HepG2 (cell line): ENCODE results near the gene AGTRAP. TPM values are rescaled to one million over a fixed set of nuclear protein-coding genes. Genes with fewer than 3 reads are reported as not detected.
A peak's percentile ranks its signal among the peaks of the same experiment; 100 is the strongest.

Source experiments
- ATAC-seq: fragments of 200-7000 bp; cut with Tn5 transposase; 3 replicates; pipeline ENCODE4 v1.9.1; 2020; ENCODE audit warnings: mild to moderate bottlenecking, moderate library complexity
- BruUV-seq: library from RNA; stranded (reverse); fragments of 400-500 nt; replicated peaks from 2 replicates; lab custom pipeline; 2021; lab: Mats Ljungman, UMichigan
- CTCF ChIA-PET: fragments of 300-600 bp; formaldehyde crosslinking; extraction: SDS; loops from one replicate; lab custom pipeline; 2021; ENCODE audit warnings: low total read pairs, inconsistent platforms, low intra/inter-chr PET ratio; lab: Yijun Ruan, JAX
- POLR2A ChIA-PET: fragments of 350-600 bp; sonication (Branson Sonifier 250); formaldehyde crosslinking; loops from one replicate; lab custom pipeline; 2020; ENCODE audit warnings: antibody characterized with exemption, inconsistent platforms; lab: Yijun Ruan, JAX
- DNase-seq: peaks from one replicate; pipeline ENCODE4 v3.0.0-alpha.2; 2015; ENCODE audit warnings: low spot score
- FAIRE-seq: peaks from 3 replicates; lab custom pipeline; 2011; peaks lifted over from hg19 to GRCh38; lab: Jason Lieb, UNC
- H2AFZ ChIP-seq: one replicate; pipeline ENCODE4 v1.6.1; 2011; ENCODE audit warnings: low read length, inconsistent platforms
- H3K27ac ChIP-seq: fragments of 300-600 bp; 3 replicates; pipeline ENCODE4 v1.8.0; 2011; ENCODE audit warnings: mixed run types, mild to moderate bottlenecking, mixed read lengths, low read length, inconsistent platforms; ENCODE audit not compliant: insufficient read depth; ENCODE audit errors: extremely low read length
- H3K27me3 ChIP-seq, 2 experiments: fragments of 200-600 bp in 1 of 2; 2 replicates in 1 of 2; 3 replicates in 1 of 2; pipeline versions ENCODE4 v1.6.0 to v1.8.0; 2011; ENCODE audit warnings: low read length in 2 of 2, mild to moderate bottlenecking in 2 of 2, moderate library complexity in 2 of 2, inconsistent platforms in 1 of 2; ENCODE audit not compliant: insufficient read depth in 2 of 2, control insufficient read depth in 1 of 2
- H3K36me3 ChIP-seq, 2 experiments: fragments of 200-600 bp in 1 of 2; replicated peaks in 1 of 2; 2 replicates in 1 of 2; 3 replicates in 1 of 2; pipeline versions ENCODE4 v1.5.1 to v1.8.0; 2011; ENCODE audit warnings: low read length in 2 of 2, inconsistent platforms in 1 of 2; ENCODE audit not compliant: insufficient read depth in 2 of 2, control insufficient read depth in 1 of 2
- H3K4me1 ChIP-seq: 2 replicates; pipeline ENCODE4 v1.5.1; 2012; ENCODE audit warnings: low read length, inconsistent platforms; ENCODE audit not compliant: insufficient read depth
- H3K4me2 ChIP-seq: 2 replicates; pipeline ENCODE4 v1.6.0; 2011; ENCODE audit warnings: low read depth, low read length, inconsistent platforms
- H3K4me3 ChIP-seq, 3 experiments: fragments of 200-600 bp in 1 of 3; sonication (generic), shearing (Covaris generic) in 1 of 3; replicated peaks in 1 of 3; 2 replicates each; pipeline ENCODE4 v1.5.1; 2011 to 2016; ENCODE audit warnings: low read length in 3 of 3, inconsistent platforms in 2 of 3, low read depth in 2 of 3, mild to moderate bottlenecking in 2 of 3, control low read depth in 1 of 3, mixed read lengths in 1 of 3; ENCODE audit not compliant: insufficient read depth in 1 of 3
- H3K79me2 ChIP-seq: one replicate; pipeline ENCODE4 v1.6.1; 2011; ENCODE audit warnings: low read length, inconsistent platforms; ENCODE audit not compliant: insufficient read depth
- H3K9ac ChIP-seq: 2 replicates; pipeline ENCODE4 v1.6.0; 2011; ENCODE audit warnings: mild to moderate bottlenecking, low read depth, low read length, inconsistent platforms; ENCODE audit not compliant: insufficient read depth
- H3K9me3 ChIP-seq: 2 replicates; pipeline ENCODE4 v1.5.1; 2012; ENCODE audit warnings: mild to moderate bottlenecking, low read length
- H4K20me1 ChIP-seq: 2 replicates; pipeline ENCODE4 v1.6.0; 2011; ENCODE audit warnings: inconsistent platforms, mild to moderate bottlenecking, low read length, moderate library complexity; ENCODE audit not compliant: insufficient read depth
- MAF1 ChIP-seq: sonication (generic); formaldehyde crosslinking; IDR thresholded peaks from 2 replicates; pipeline ENCODE4 v1.5.0; 2020; ENCODE audit warnings: missing genetic modification reagents, borderline replicate concordance
- MEF2D ChIP-seq: sonication (generic); formaldehyde crosslinking; IDR thresholded peaks from 2 replicates; pipeline ENCODE4 v1.5.1; 2020; ENCODE audit warnings: mild to moderate bottlenecking, missing genetic modification reagents
- NRL ChIP-seq: sonication (generic); formaldehyde crosslinking; IDR thresholded peaks from 2 replicates; pipeline ENCODE4 v1.5.0; 2020; ENCODE audit warnings: missing genetic modification reagents, mild to moderate bottlenecking, moderate library complexity, borderline replicate concordance
- SAFB2 ChIP-seq: sonication (generic); formaldehyde crosslinking; IDR thresholded peaks from 2 replicates; pipeline ENCODE4 v1.5.1; 2020; ENCODE audit warnings: missing genetic modification reagents, low read depth, mild to moderate bottlenecking, borderline replicate concordance
- U2AF1 ChIP-seq: fragments of 200-400 bp; formaldehyde crosslinking; optimal IDR thresholded peaks from 2 replicates; pipeline ENCODE3; 2017; ENCODE audit warnings: mild to moderate bottlenecking, low read depth, low read length
- ZFX ChIP-seq: sonication (generic); formaldehyde crosslinking; IDR thresholded peaks from 2 replicates; pipeline ENCODE4 v1.4.0; 2020; ENCODE audit warnings: mild to moderate bottlenecking, low read depth, missing genetic modification reagents, moderate library complexity
- ZNF263 ChIP-seq: sonication (generic); formaldehyde crosslinking; IDR thresholded peaks from 2 replicates; pipeline ENCODE4 v1.4.0; 2020; ENCODE audit warnings: missing genetic modification reagents
- ZNF530 ChIP-seq: sonication (generic); formaldehyde crosslinking; IDR thresholded peaks from 2 replicates; pipeline ENCODE4 v1.5.0; 2020; ENCODE audit warnings: low read depth, mild to moderate bottlenecking, missing genetic modification reagents
- WGBS: methylation state at CpG from one replicate; pipeline ENCODE4 v1.1.6; 2017; ENCODE audit warnings: low lambda C conversion rate; 5-methylcytosine and 5-hydroxymethylcytosine counted together
- in situ Hi-C: cut with HindIII; loops from 2 replicates; pipeline ENCODE4 v1.10.0; 2017; ENCODE audit warnings: low pct_unique_long_range_greater_than_20kb; ENCODE audit not compliant: extremely low pct_ligation_motif_present
- intact Hi-C: fragments of 100-400 bp; cut with micrococcal nuclease; formaldehyde crosslinking; loops from one replicate; pipeline ENCODE4 v1.10.0; 2022; ENCODE audit not compliant: unreplicated experiment
- polyA plus RNA-seq, 8 experiments: library from polyadenylated mRNA; depleted of rRNA in 3 of 8; stranded (reverse) in 7 of 8; unstranded in 1 of 8; fragments of >200 nt; fragmentation: Illumina TruSeq in 4 of 8; extraction: Trizol in 4 of 8; gene quantifications; 2 replicates each; pipeline versions ENCODE4 v1.2.1 to v1.2.3, GENCODE V29; 2011 to 2016; ENCODE audit warnings: low read depth in 4 of 8, missing spikeins in 1 of 8, mixed read lengths in 1 of 8; ENCODE audit not compliant: insufficient read depth in 1 of 8
- total RNA-seq, 5 experiments: library from RNA; depleted of rRNA; stranded (reverse); fragments of >200 nt; fragmentation: Illumina TruSeq; extraction: Trizol; gene quantifications; 2 replicates each; pipeline ENCODE4 v1.2.3, GENCODE V29; 2016; ENCODE audit warnings: low read depth in 1 of 5
- TF ChIP-seq, protein P1 (sequence below): sonication (generic); formaldehyde crosslinking; IDR thresholded peaks from 2 replicates; pipeline ENCODE4 v1.4.0; 2020; ENCODE audit warnings: missing genetic modification reagents, mild to moderate bottlenecking, borderline replicate concordance
- TF ChIP-seq, protein P2 (sequence below): sonication (generic); IDR thresholded peaks from 2 replicates; pipeline ENCODE4 v1.6.1; 2016; ENCODE audit warnings: low read depth, borderline replicate concordance
- TF ChIP-seq, protein P3 (sequence below): IDR thresholded peaks from 2 replicates; pipeline ENCODE4 v1.6.1; 2016; ENCODE audit warnings: mild to moderate bottlenecking, missing biosample characterization, missing genetic modification reagents
- TF ChIP-seq, protein P4 (sequence below): sonication (generic); formaldehyde crosslinking; IDR thresholded peaks from 2 replicates; pipeline ENCODE4 v1.4.0; 2020; ENCODE audit warnings: mild to moderate bottlenecking, missing genetic modification reagents, borderline replicate concordance

The AGTRAP gene
- total and polyA plus RNA-seq, 2 of the 13 experiments (the other 11 are each of a cell fraction or from before 2014, with no cell fraction given), result 28.3 to 32.0 TPM

DNA sequence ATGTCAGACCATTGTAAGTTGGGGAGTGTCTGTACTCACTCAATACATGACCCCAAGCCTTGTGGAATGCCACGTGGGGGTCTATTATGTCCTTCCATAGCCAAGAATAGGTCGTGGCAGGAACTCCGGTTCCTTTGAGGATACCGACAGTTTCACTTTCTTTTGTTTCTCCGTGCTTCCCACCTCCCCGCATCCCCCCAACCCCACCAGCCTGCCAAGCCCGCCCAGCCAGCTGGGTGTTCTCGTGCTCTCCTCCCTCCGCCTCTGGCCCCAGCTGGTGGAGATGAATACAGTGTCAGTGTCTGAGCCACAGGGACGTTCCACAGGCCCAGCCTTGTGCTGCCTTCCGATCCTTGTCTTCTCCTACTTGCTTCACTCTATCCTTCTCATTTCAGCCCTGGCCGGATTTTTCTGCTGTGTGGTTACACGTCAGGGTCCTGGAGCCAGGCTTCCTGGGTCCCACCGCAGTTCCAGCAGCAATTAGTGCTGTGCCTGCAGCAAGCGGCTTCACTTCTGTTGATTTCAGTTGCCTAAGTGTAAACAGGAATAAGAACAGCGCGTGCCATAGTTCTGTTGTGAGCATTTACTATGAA, 4.1 kb upstream of the AGTRAP start:
- no peak overlapping the region for H2AFZ ChIP-seq
- POLR2A ChIA-PET, result no interaction called here
- BruUV-seq, result no TSS peak
- H3K9me3 ChIP-seq, result no peaks in the 10 kb centered on the region
- in situ Hi-C loops (no loop called here), intact Hi-C loops (no loop called here)
- peaks cover 0 to 6% of the 10 kb centered on the region in 2 experiments; a peak in 2 of 5 replicates for H3K27me3 ChIP-seq
- peak overlapping the region in 1 of 3 experiments; percentile 38; a peak in 1 of 6 replicates for H3K4me3 ChIP-seq
- no peak overlapping the region for H3K27ac ChIP-seq
- peak; percentile 13 for DNase-seq
- CTCF ChIA-PET, result no interaction called here
- H4K20me1 ChIP-seq, result no peaks in the 10 kb centered on the region
- no peaks in the 10 kb centered on the region for H3K36me3 ChIP-seq
- FAIRE-seq, result no peak
- peaks cover 48% of the 10 kb centered on the region for H3K4me1 ChIP-seq
- no peaks in the 10 kb centered on the region for H3K79me2 ChIP-seq
- H3K9ac ChIP-seq, result no peak overlapping the region
- 0 out of 3 replicates have a peak, but pooled peaks have one; percentile 10 for ATAC-seq
- TF ChIP-seq ZNF263 (CRISPR knock-in tag), result no peak
- TF ChIP-seq, protein P1, sequence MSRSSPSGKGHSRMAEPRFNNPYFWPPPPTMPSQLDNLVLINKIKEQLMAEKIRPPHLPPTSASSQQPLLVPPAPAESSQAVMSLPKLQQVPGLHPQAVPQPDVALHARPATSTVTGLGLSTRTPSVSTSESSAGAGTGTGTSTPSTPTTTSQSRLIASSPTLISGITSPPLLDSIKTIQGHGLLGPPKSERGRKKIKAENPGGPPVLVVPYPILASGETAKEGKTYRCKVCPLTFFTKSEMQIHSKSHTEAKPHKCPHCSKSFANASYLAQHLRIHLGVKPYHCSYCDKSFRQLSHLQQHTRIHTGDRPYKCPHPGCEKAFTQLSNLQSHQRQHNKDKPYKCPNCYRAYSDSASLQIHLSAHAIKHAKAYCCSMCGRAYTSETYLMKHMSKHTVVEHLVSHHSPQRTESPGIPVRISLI (CRISPR knock-in tag), result no peak
- TF ChIP-seq, protein P2, sequence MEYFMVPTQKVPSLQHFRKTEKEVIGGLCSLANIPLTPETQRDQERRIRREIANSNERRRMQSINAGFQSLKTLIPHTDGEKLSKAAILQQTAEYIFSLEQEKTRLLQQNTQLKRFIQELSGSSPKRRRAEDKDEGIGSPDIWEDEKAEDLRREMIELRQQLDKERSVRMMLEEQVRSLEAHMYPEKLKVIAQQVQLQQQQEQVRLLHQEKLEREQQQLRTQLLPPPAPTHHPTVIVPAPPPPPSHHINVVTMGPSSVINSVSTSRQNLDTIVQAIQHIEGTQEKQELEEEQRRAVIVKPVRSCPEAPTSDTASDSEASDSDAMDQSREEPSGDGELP, result peak; percentile 59; the same call in 1 of the 2 replicates
- TF ChIP-seq, all 625 proteins: peak for 1
- H3K4me2 ChIP-seq, result peak overlapping the region; percentile 66
- 34% methylated on average over 17 of the region's 17 CpGs for WGBS

- Histone ChIP-seq H3K36me3 (no peaks in the 10 kb centered on the region), H3K4me2 (no peak overlapping the region), H3K4me1 (peaks cover 58% of the 10 kb centered on the region), H3K9ac (no peak overlapping the region), H3K27ac (no peak overlapping the region), H3K4me3 (no peak overlapping the region), H3K79me2 (no peaks in the 10 kb centered on the region), H2AFZ (no peak overlapping the region), H3K27me3 (peaks cover 0 to 3% of the 10 kb centered on the region in 2 experiments; a peak in 2 of 5 replicates), H4K20me1 (no peaks in the 10 kb centered on the region), H3K9me3 (no peaks in the 10 kb centered on the region)
- intact Hi-C loops, result no loop called here
- DNase-seq (no peak), FAIRE-seq (no peak), ATAC-seq (no peak)
- ChIA-PET CTCF (no interaction called here), POLR2A (interaction anchor here (0.7 kb wide), 1 partner anchor 44 kb away, joined by 3 read pairs; no protein-coding TSS in a partner anchor)
- in situ Hi-C loops, result no loop called here
- 53% methylated on average over 3 of the region's 3 CpGs for WGBS
- no TSS peak for BruUV-seq
- TF ChIP-seq MEF2D (CRISPR knock-in tag), result no peak
- TF ChIP-seq, protein P3, sequence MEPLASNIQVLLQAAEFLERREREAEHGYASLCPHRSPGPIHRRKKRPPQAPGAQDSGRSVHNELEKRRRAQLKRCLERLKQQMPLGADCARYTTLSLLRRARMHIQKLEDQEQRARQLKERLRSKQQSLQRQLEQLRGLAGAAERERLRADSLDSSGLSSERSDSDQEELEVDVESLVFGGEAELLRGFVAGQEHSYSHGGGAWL, result no peak
- TF ChIP-seq SAFB2, result no peak
- no peak for TF ChIP-seq MAF1
- TF ChIP-seq, protein P4, sequence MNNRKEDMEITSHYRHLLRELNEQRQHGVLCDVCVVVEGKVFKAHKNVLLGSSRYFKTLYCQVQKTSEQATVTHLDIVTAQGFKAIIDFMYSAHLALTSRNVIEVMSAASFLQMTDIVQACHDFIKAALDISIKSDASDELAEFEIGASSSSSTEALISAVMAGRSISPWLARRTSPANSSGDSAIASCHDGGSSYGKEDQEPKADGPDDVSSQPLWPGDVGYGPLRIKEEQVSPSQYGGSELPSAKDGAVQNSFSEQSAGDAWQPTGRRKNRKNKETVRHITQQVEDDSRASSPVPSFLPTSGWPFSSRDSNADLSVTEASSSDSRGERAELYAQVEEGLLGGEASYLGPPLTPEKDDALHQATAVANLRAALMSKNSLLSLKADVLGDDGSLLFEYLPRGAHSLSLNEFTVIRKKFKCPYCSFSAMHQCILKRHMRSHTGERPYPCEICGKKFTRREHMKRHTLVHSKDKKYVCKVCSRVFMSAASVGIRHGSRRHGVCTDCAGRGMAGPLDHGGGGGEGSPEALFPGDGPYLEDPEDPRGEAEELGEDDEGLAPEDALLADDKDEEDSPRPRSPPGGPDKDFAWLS (CRISPR knock-in tag), result no peak
- TF ChIP-seq ZNF530, result no peak
- no peak for TF ChIP-seq NRL (CRISPR knock-in tag)
- TF ChIP-seq ZFX (CRISPR knock-in tag), result no peak
- TF ChIP-seq U2AF1, result no peak
These were observed 2.6 kb upstream of the AGTRAP start for GRCh38 chr1:11733306-11733705.
